Measurements from ENCODE around the gene DGUOK.
"Not testable (repeated sequence)": the region's sequence is repeated elsewhere in the genome, so short reads cannot be mapped to it uniquely, and the experiment has no call there.

Gene DGUOK

GRCh38 chr2:73926493-73927327, at the start of gene DGUOK:
DGUOK (plus strand) TSS chr2:73926880; CDS start chr2:73926911, 31 bp downstream.
- DNase-seq: peak; percentile 91

GRCh38 chr2:73877071-73877802, 49.4 kb upstream of the DGUOK start:
- DNase-seq: peak; percentile 36

GRCh38 chr2:73877984-73878383, 48.7 kb upstream of the DGUOK start:
- not testable (repeated sequence) for DNase-seq

- DNase-seq: no peak
Observed at GRCh38 chr2:73885406-73885805, 41.3 kb upstream of the DGUOK start.

GRCh38 chr2:73886357-73886756, 40.3 kb upstream of the DGUOK start:
- no peak for DNase-seq

- not testable (repeated sequence) for DNase-seq
Observed at GRCh38 chr2:73887596-73888353, 38.9 kb upstream of the DGUOK start.

- DNase-seq: no peak
Observed at GRCh38 chr2:73888388-73888787, 38.3 kb upstream of the DGUOK start.

GRCh38 chr2:73889206-73889605, 37.5 kb upstream of the DGUOK start:
- no peak for DNase-seq

GRCh38 chr2:73890301-73891092, 36.2 kb upstream of the DGUOK start:
- no peak for DNase-seq

GRCh38 chr2:73891276-73891901, 35.3 kb upstream of the DGUOK start:
- DNase-seq: no peak

GRCh38 chr2:73892631-73893329, 33.9 kb upstream of the DGUOK start, which contains the start of gene ACTG2:
ACTG2 (plus strand) TSS chr2:73893008; CDS start chr2:73901312, 8,304 bp downstream.
- DNase-seq: no peak

- DNase-seq: no peak
Observed at GRCh38 chr2:73893764-73894474, 32.8 kb upstream of the DGUOK start.

- no peak for DNase-seq
Observed at GRCh38 chr2:73894475-73894850, 32.2 kb upstream of the DGUOK start.

- no peak for DNase-seq
Observed at GRCh38 chr2:73894877-73895276, 31.8 kb upstream of the DGUOK start.

GRCh38 chr2:73895473-73895872, 31.2 kb upstream of the DGUOK start:
- no peak for DNase-seq

- no peak for DNase-seq
Observed at GRCh38 chr2:73896362-73897239, 30.1 kb upstream of the DGUOK start.

- no peak for DNase-seq
Observed at GRCh38 chr2:73897240-73897583, 29.5 kb upstream of the DGUOK start.

- no peak for DNase-seq
Observed at GRCh38 chr2:73897934-73898333, 28.7 kb upstream of the DGUOK start.

- no peak for DNase-seq
Observed at GRCh38 chr2:73899801-73900336, 26.8 kb upstream of the DGUOK start.
